ENCODE data around the gene KIF19. TPM values are rescaled to one million over a fixed set of nuclear protein-coding genes. Genes with fewer than 3 reads are reported as not detected.

KIF19 gene
- total RNA-seq, 2 experiments from 2014 or later: 0.81 to 1.1 TPM

- H3K27ac ChIP-seq (ENCODE audit: low read depth in 1 of 2, low read length in 2 of 2): no peak overlapping the region
- DNase-seq (no peak), ATAC-seq (ENCODE audit: poor library complexity) (no peak)
- no peaks in the 10 kb centered on the region for H3K9me3 ChIP-seq (ENCODE audit: control insufficient read depth in 1 of 2, insufficient read depth in 1 of 2, low read length in 2 of 2)
- POLR2A ChIA-PET: no interaction called here
- no peaks in the 10 kb centered on the region for H3K9me3 Mint-ChIP-seq
- peaks cover 18% of the 10 kb centered on the region for H3K27me3 Mint-ChIP-seq
- H3K4me1 Mint-ChIP-seq (ENCODE audit: low read depth): peaks cover 28% of the 10 kb centered on the region
- intact Hi-C loops (cut with DNase I, micrococcal nuclease): no loop called here
- no peak overlapping the region for H3K4me3 ChIP-seq (ENCODE audit: low read length)
- H3K27ac Mint-ChIP-seq: no peak overlapping the region
- no peak overlapping the region for H3K4me3 Mint-ChIP-seq
- peaks cover 38% of the 10 kb centered on the region for H3K4me1 ChIP-seq (ENCODE audit: insufficient read depth, low read length)
- CTCF ChIA-PET: no interaction called here
- no peaks in the 10 kb centered on the region for H3K36me3 ChIP-seq (ENCODE audit: insufficient read depth, low read length)
- peaks cover 0 to 6% of the 10 kb centered on the region in 2 experiments for H3K27me3 ChIP-seq (ENCODE audit: control insufficient read depth in 1 of 2, insufficient read depth in 2 of 2, low read length in 2 of 2)
- H3K36me3 Mint-ChIP-seq (ENCODE audit: low read depth): no peaks in the 10 kb centered on the region
- TF ChIP-seq CTCF (IDR thresholded peaks at IDR 0.05): no peak
Measured at GRCh38 chr17:74328487-74328886, 2.5 kb downstream of the KIF19 start.

- Histone ChIP-seq H3K4me3 (ENCODE audit: low read length) (no peak overlapping the region), H3K36me3 (ENCODE audit: insufficient read depth, low read length) (no peaks in the 10 kb centered on the region), H3K9me3 (ENCODE audit: control insufficient read depth in 1 of 2, insufficient read depth in 1 of 2, low read length in 2 of 2) (no peaks in the 10 kb centered on the region), H3K27ac (ENCODE audit: low read depth in 1 of 2, low read length in 2 of 2) (no peak overlapping the region), H3K4me1 (ENCODE audit: insufficient read depth, low read length) (peaks cover 38% of the 10 kb centered on the region), H3K27me3 (ENCODE audit: control insufficient read depth in 1 of 2, insufficient read depth in 2 of 2, low read length in 2 of 2) (peaks cover 0 to 6% of the 10 kb centered on the region in 2 experiments)
- H3K36me3 Mint-ChIP-seq (ENCODE audit: low read depth): no peaks in the 10 kb centered on the region
- H3K4me3 Mint-ChIP-seq: no peak overlapping the region
- DNase-seq (no peak), ATAC-seq (ENCODE audit: poor library complexity) (no peak)
- H3K27ac Mint-ChIP-seq: no peak overlapping the region
- H3K9me3 Mint-ChIP-seq: no peaks in the 10 kb centered on the region
- ChIA-PET POLR2A (no interaction called here), CTCF (no interaction called here)
- peaks cover 28% of the 10 kb centered on the region for H3K4me1 Mint-ChIP-seq (ENCODE audit: low read depth)
- no peak for TF ChIP-seq CTCF (IDR thresholded peaks at IDR 0.05)
- H3K27me3 Mint-ChIP-seq: peaks cover 18% of the 10 kb centered on the region
- intact Hi-C loops (cut with DNase I, micrococcal nuclease): no loop called here
Measured at GRCh38 chr17:74329378-74329777, 3.4 kb downstream of the KIF19 start.

- DNase-seq (no peak), ATAC-seq (ENCODE audit: poor library complexity) (no peak)
- H3K4me1 Mint-ChIP-seq (ENCODE audit: low read depth): peaks cover 25% of the 10 kb centered on the region
- H3K27ac Mint-ChIP-seq: no peak overlapping the region
- peaks cover 33% of the 10 kb centered on the region for H3K4me1 ChIP-seq (ENCODE audit: insufficient read depth, low read length)
- H3K27ac ChIP-seq (ENCODE audit: low read depth in 1 of 2, low read length in 2 of 2): no peak overlapping the region
- H3K27me3 ChIP-seq (ENCODE audit: control insufficient read depth in 1 of 2, insufficient read depth in 2 of 2, low read length in 2 of 2): peaks cover 0 to 6% of the 10 kb centered on the region in 2 experiments
- ChIA-PET POLR2A (no interaction called here), CTCF (no interaction called here)
- H3K9me3 Mint-ChIP-seq: no peaks in the 10 kb centered on the region
- TF ChIP-seq CTCF (IDR thresholded peaks at IDR 0.05): no peak
- intact Hi-C loops (cut with DNase I, micrococcal nuclease): no loop called here
- peaks cover 13% of the 10 kb centered on the region for H3K27me3 Mint-ChIP-seq
- H3K4me3 ChIP-seq (ENCODE audit: low read length): no peak overlapping the region
- H3K36me3 ChIP-seq (ENCODE audit: insufficient read depth, low read length): no peaks in the 10 kb centered on the region
- no peaks in the 10 kb centered on the region for H3K9me3 ChIP-seq (ENCODE audit: control insufficient read depth in 1 of 2, insufficient read depth in 1 of 2, low read length in 2 of 2)
- no peak overlapping the region for H3K4me3 Mint-ChIP-seq
- H3K36me3 Mint-ChIP-seq (ENCODE audit: low read depth): no peaks in the 10 kb centered on the region
Measured at GRCh38 chr17:74330446-74330845, 4.4 kb downstream of the KIF19 start.
